NCI-H2171 (cell line): Measurements from ENCODE around the gene DPF3.
"Not testable (repeated sequence)": the region's sequence is repeated elsewhere in the genome, so short reads cannot be mapped to it uniquely, and the experiment has no call there.

Experiments
- DNase-seq: peaks from one replicate; lab custom pipeline; 2025; lab: John Stamatoyannopoulos, UW

DPF3 gene

GRCh38 chr14:72771561-72771960 is 122.3 kb downstream of the DPF3 start:
- no peak for DNase-seq

GRCh38 chr14:72766296-72766695 is 127.6 kb downstream of the DPF3 start:
- no peak for DNase-seq

- DNase-seq = no peak
Measured at GRCh38 chr14:72763892-72764291, 130.0 kb downstream of the DPF3 start.

- DNase-seq = no peak
Measured at GRCh38 chr14:72759670-72760069, 134.2 kb downstream of the DPF3 start.

- no peak for DNase-seq
Measured at GRCh38 chr14:72758993-72759392, 134.9 kb downstream of the DPF3 start.

- no peak for DNase-seq
Measured at GRCh38 chr14:72758420-72758819, 135.5 kb downstream of the DPF3 start.

GRCh38 chr14:72756967-72757366 is 136.9 kb downstream of the DPF3 start:
- DNase-seq = no peak

GRCh38 chr14:72755766-72756165 is 138.1 kb downstream of the DPF3 start:
- no peak for DNase-seq

GRCh38 chr14:72754949-72755348 is 139.0 kb downstream of the DPF3 start:
- no peak for DNase-seq

GRCh38 chr14:72753879-72754400 is 140.0 kb downstream of the DPF3 start:
- DNase-seq = no peak

- no peak for DNase-seq
Measured at GRCh38 chr14:72753044-72753710, 140.7 kb downstream of the DPF3 start.

- DNase-seq = no peak
Measured at GRCh38 chr14:72752034-72752412, 141.9 kb downstream of the DPF3 start.

GRCh38 chr14:72751276-72752033 is 142.4 kb downstream of the DPF3 start:
- no peak for DNase-seq

GRCh38 chr14:72748921-72749320 is 145.0 kb downstream of the DPF3 start:
- not testable (repeated sequence) for DNase-seq

GRCh38 chr14:72747652-72748051 is 146.2 kb downstream of the DPF3 start:
- no peak for DNase-seq

GRCh38 chr14:72745991-72746980 is 147.6 kb downstream of the DPF3 start:
- peak; percentile 75 for DNase-seq

- no peak for DNase-seq
Measured at GRCh38 chr14:72745546-72745945, 148.4 kb downstream of the DPF3 start.

- no peak for DNase-seq
Measured at GRCh38 chr14:72744416-72745120, 149.3 kb downstream of the DPF3 start.

GRCh38 chr14:72743626-72744025 is 150.3 kb downstream of the DPF3 start:
- DNase-seq = no peak

GRCh38 chr14:72742838-72743195 is 151.1 kb downstream of the DPF3 start:
- no peak for DNase-seq

GRCh38 chr14:72742118-72742837 is 151.6 kb downstream of the DPF3 start:
- peak; percentile 28 for DNase-seq
